C4-2B (cell line): ENCODE measurements around the gene TFPI.

ENCODE experiments used
- H3K27ac ChIP-seq: fragments of 450-650 bp; 2 replicates; pipeline ENCODE4 v1.5.1; 2017
- CTCF ChIP-seq: fragments of 450-650 bp; conservative IDR thresholded peaks from 2 replicates; pipeline ENCODE4 v1.5.1; 2017; ENCODE audit warnings: mild to moderate bottlenecking
- ZFX ChIP-seq: fragments of 450-650 bp; IDR thresholded peaks from 2 replicates; pipeline ENCODE4 v1.6.1; 2017

TFPI gene

GRCh38 chr2:187475499-187476248, 78.6 kb downstream of the TFPI start:
- TF ChIP-seq CTCF (no peak), ZFX (no peak)
- no peak overlapping the region for H3K27ac ChIP-seq

GRCh38 chr2:187470698-187471097, 83.5 kb downstream of the TFPI start:
- H3K27ac ChIP-seq: no peak overlapping the region
- TF ChIP-seq CTCF (no peak), ZFX (no peak)

GRCh38 chr2:187469538-187469937, 84.7 kb downstream of the TFPI start:
- H3K27ac ChIP-seq: no peak overlapping the region
- TF ChIP-seq CTCF (no peak), ZFX (no peak)

- H3K27ac ChIP-seq: no peak overlapping the region
- TF ChIP-seq ZFX: no peak
- no peak for TF ChIP-seq CTCF
Observed at GRCh38 chr2:187468262-187468661, 86.0 kb downstream of the TFPI start.

- H3K27ac ChIP-seq: no peak overlapping the region
- TF ChIP-seq CTCF (no peak), ZFX (no peak)
Observed at GRCh38 chr2:187466129-187466792, 88.0 kb downstream of the TFPI start.

- TF ChIP-seq ZFX (no peak), CTCF (no peak)
- H3K27ac ChIP-seq: no peak overlapping the region
Observed at GRCh38 chr2:187462839-187463238, 91.4 kb downstream of the TFPI start.
